Endothelial cell (in vitro differentiated cells): Measurements from ENCODE around the gene NCAPG. TPM values are rescaled to one million over a fixed set of nuclear protein-coding genes. Genes with fewer than 3 reads are reported as not detected.
A peak's percentile ranks its signal among the peaks of the same experiment; 100 is the strongest.
"Not testable (repeated sequence)": the region's sequence is repeated elsewhere in the genome, so short reads cannot be mapped to it uniquely, and the experiment has no call there.

ENCODE experiments used
- DNase-seq: peaks from one replicate; pipeline ENCODE4 v3.0.0; 2021; ENCODE audit warnings: low spot score
- H3K27ac Mint-ChIP-seq: one replicate; pipeline ENCODE4 v1.8.0; 2021; ENCODE audit warnings: mixed read lengths, inconsistent platforms; ENCODE audit not compliant: unreplicated experiment
- H3K27me3 Mint-ChIP-seq: one replicate; pipeline ENCODE4 v1.8.0; 2021; ENCODE audit warnings: mild to moderate bottlenecking, moderate library complexity, mixed read lengths, inconsistent platforms; ENCODE audit not compliant: unreplicated experiment
- H3K36me3 Mint-ChIP-seq: one replicate; pipeline ENCODE4 v1.8.0; 2021; ENCODE audit warnings: mild to moderate bottlenecking, low read depth, mixed read lengths, inconsistent platforms; ENCODE audit not compliant: unreplicated experiment
- H3K4me1 Mint-ChIP-seq: one replicate; pipeline ENCODE4 v1.8.0; 2021; ENCODE audit warnings: mild to moderate bottlenecking, mixed read lengths, inconsistent platforms; ENCODE audit not compliant: unreplicated experiment
- H3K4me3 Mint-ChIP-seq: one replicate; pipeline ENCODE4 v1.8.0; 2021; ENCODE audit warnings: mild to moderate bottlenecking, mixed read lengths, inconsistent platforms; ENCODE audit not compliant: unreplicated experiment
- H3K9me3 Mint-ChIP-seq: one replicate; pipeline ENCODE4 v1.8.0; 2021; ENCODE audit warnings: mixed read lengths, inconsistent platforms; ENCODE audit not compliant: unreplicated experiment
- CTCF ChIP-seq: fragments of 200-600 bp; sonication (generic); IDR thresholded peaks from one replicate; pipeline ENCODE4 v1.5.0; 2021; ENCODE audit warnings: antibody characterized with exemption; ENCODE audit not compliant: unreplicated experiment
- total RNA-seq: library from RNA; stranded (reverse); fragmentation: NEBNext Ultra II Directional; extraction: Animal tissue kit (Norgen Biotek cat#: 25700); gene quantifications from one replicate; pipeline ENCODE4 v1.2.1, GENCODE V29; 2021; ENCODE audit not compliant: unreplicated experiment

NCAPG gene
- total RNA-seq, 1 donor from 2014 or later = 7.1 TPM

DNA sequence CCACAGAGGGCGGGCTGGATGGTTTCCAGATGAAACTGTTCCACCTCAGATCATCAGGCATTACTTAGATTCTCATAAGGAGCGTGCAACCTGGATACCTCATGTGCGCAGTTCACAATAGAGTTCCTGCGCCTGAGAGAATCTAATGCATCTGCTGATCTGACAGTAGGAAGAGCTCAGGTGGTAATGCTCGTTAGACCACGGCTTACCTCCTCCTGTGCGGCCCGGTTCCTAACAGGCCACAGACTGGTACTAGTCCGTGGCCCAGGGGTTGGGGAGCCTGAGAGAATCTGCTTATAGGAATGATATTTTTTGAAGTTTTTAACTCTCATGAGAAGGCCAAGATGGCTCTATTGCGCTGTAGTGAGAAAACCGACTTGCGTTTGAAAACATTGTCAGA, 5.4 kb downstream of the NCAPG start:
- H3K9me3 Mint-ChIP-seq = no peaks in the 10 kb centered on the region
- H3K36me3 Mint-ChIP-seq = no peaks in the 10 kb centered on the region
- no peak overlapping the region for H3K27ac Mint-ChIP-seq
- peaks cover 8% of the 10 kb centered on the region for H3K4me1 Mint-ChIP-seq
- no peak overlapping the region for H3K4me3 Mint-ChIP-seq
- no peaks in the 10 kb centered on the region for H3K27me3 Mint-ChIP-seq
- no peak for DNase-seq
- no peak for TF ChIP-seq CTCF

DNA sequence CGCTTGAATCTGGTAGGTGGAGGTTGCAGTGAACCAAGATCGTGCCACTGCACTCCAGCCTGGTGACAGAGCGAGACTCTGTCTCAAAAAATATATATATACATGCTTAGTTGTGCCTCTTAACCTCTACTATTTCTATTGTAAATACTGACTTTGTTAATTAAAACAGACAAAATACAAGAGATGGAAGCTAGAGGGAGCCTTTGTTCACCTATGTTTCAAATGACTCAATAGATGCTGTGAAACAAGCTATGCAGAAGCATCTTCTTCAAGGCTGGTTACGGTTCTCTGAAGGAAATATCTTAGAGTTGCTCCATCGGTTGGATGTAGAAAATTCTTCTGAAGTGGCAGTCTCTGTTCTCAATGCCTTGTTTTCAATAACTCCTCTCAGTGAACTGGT, 6.2 kb downstream of the NCAPG start:
- no peak for DNase-seq
- Mint-ChIP-seq H3K36me3 (no peaks in the 10 kb centered on the region), H3K27me3 (no peaks in the 10 kb centered on the region), H3K27ac (no peak overlapping the region), H3K4me1 (peaks cover 3% of the 10 kb centered on the region), H3K9me3 (no peaks in the 10 kb centered on the region), H3K4me3 (no peak overlapping the region)
- TF ChIP-seq CTCF = peak; percentile 48

GRCh38 chr4:17823871-17824669, 13.3 kb downstream of the NCAPG start:
- Mint-ChIP-seq H3K27me3 (no peaks in the 10 kb centered on the region), H3K9me3 (no peaks in the 10 kb centered on the region), H3K4me3 (no peak overlapping the region), H3K27ac (no peak overlapping the region), H3K4me1 (no peaks in the 10 kb centered on the region), H3K36me3 (no peaks in the 10 kb centered on the region)
- TF ChIP-seq CTCF = no peak
- no peak for DNase-seq

DNA sequence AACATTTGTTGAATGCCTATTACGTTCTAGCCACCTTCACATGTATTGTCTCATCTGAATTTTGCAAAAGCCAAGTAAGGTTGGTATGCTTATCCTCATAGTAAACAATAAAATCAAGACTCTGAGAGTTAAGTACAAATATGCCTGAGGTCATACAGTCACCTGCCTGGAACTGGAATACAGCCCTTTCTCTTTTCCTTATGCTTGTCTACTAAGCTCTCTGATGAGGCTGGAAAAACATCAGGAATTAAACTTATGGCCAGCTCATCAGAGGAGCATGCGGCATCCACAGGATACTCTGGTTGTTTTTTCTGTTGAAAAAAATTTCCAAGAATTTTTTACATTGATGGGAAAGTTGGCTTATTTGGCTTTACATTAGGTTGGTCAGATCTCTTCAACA, 35.5 kb downstream of the NCAPG start:
- no peak for DNase-seq
- no peaks in the 10 kb centered on the region for H3K9me3 Mint-ChIP-seq
- no peaks in the 10 kb centered on the region for H3K4me1 Mint-ChIP-seq
- H3K27me3 Mint-ChIP-seq = no peaks in the 10 kb centered on the region
- H3K36me3 Mint-ChIP-seq = no peaks in the 10 kb centered on the region
- H3K4me3 Mint-ChIP-seq = no peak overlapping the region
- H3K27ac Mint-ChIP-seq = no peak overlapping the region
- no peak for TF ChIP-seq CTCF

GRCh38 chr4:17850295-17850694, 39.5 kb downstream of the NCAPG start:
- H3K27me3 Mint-ChIP-seq, H3K4me1 Mint-ChIP-seq, H3K27ac Mint-ChIP-seq, H3K9me3 Mint-ChIP-seq, H3K36me3 Mint-ChIP-seq, DNase-seq, H3K4me3 Mint-ChIP-seq: not testable (repeated sequence)
